Muscle layer of duodenum (tissue), 2 donors: ENCODE measurements around the gene TALDO1.
"Not testable (repeated sequence)": the region's sequence is repeated elsewhere in the genome, so short reads cannot be mapped to it uniquely, and the experiment has no call there.

Source experiments
- H3K27ac ChIP-seq: one replicate; pipeline ENCODE4 v1.7.0; 2013; ENCODE audit warnings: mild to moderate bottlenecking, low read length
- H3K27me3 ChIP-seq: one replicate; pipeline ENCODE4 v1.7.0; 2013; ENCODE audit warnings: low read depth, mild to moderate bottlenecking, control low read depth, low read length
- H3K36me3 ChIP-seq, 2 donors: one replicate each; pipeline ENCODE4 v1.7.0; 2013; ENCODE audit warnings: low read length in 2 of 2, control low read depth in 1 of 2, mild to moderate bottlenecking in 1 of 2; ENCODE audit not compliant: insufficient read depth in 2 of 2, control insufficient read depth in 1 of 2
- H3K4me1 ChIP-seq, 2 donors: one replicate each; pipeline ENCODE4 v1.7.0; 2013; ENCODE audit warnings: low read length in 2 of 2, mild to moderate bottlenecking in 2 of 2, control low read depth in 1 of 2, moderate library complexity in 1 of 2; ENCODE audit not compliant: insufficient read depth in 2 of 2, control insufficient read depth in 1 of 2
- H3K4me3 ChIP-seq, 2 donors: one replicate each; pipeline ENCODE4 v1.7.0; 2013; ENCODE audit warnings: low read length in 2 of 2, low read depth in 1 of 2, mild to moderate bottlenecking in 1 of 2
- H3K9me3 ChIP-seq, 2 donors: one replicate each; pipeline ENCODE4 v1.7.0; 2013; ENCODE audit warnings: low read length in 2 of 2, control low read depth in 1 of 2, mild to moderate bottlenecking in 1 of 2; ENCODE audit not compliant: control insufficient read depth in 1 of 2
- donor health status: healthy.

Gene TALDO1

DNA sequence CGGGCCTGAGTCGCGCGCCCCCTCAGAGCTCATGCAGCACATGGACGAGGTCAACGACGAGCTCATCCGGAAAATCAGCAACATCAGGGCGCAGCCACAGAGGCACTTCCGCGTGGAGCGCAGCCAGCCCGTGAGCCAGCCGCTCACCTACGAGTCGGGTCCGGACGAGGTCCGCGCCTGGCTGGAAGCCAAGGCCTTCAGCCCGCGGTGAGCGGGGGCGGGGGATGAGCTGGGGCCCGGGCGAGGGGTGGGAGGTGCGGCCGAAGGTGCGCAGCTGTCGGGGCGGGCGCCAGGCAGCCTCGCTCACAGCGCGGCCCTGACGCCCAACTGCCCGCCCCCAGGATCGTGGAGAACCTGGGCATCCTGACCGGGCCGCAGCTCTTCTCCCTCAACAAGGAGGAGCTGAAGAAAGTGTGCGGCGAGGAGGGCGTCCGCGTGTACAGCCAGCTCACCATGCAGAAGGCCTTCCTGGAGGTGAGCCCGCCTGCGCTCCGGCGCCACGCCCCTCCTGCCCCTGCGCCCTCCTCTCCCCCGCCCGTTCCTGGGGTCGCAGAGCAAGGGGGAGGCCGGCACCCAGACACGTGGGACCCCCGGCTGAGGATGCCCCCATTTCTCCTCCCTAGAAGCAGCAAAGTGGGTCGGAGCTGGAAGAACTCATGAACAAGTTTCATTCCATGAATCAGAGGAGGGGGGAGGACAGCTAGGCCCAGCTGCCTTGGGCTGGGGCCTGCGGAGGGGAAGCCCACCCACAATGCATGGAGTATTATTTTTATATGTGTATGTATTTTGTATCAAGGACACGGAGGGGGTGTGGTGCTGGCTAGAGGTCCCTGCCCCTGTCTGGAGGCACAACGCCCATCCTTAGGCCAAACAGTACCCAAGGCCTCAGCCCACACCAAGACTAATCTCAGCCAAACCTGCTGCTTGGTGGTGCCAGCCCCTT, 20.7 kb upstream of the TALDO1 start:
- H3K27ac ChIP-seq = no peak overlapping the region
- H3K4me1 ChIP-seq = peaks cover 0 to 50% of the 10 kb centered on the region in 2 donors
- H3K36me3 ChIP-seq = no peaks in the 10 kb centered on the region
- H3K4me3 ChIP-seq = peak overlapping the region in 1 of 2 donors; percentile 35
- H3K9me3 ChIP-seq = no peaks in the 10 kb centered on the region
- peaks cover 7% of the 10 kb centered on the region for H3K27me3 ChIP-seq

DNA sequence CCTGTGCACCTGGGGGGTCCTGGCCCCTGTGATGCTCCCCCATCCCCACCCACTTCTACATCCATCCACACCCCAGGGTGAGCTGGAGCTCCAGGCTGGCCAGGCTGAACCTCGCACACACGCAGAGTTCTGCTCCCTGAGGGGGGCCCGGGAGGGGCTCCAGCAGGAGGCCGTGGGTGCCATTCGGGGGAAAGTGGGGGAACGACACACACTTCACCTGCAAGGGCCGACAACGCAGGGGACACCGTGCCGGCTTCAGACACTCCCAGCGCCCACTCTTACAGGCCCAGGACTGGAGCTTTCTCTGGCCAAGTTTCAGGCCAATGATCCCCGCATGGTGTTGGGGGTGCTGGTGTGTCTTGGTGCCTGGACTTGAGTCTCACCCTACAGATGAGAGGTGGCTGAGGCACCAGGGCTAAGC, 20.0 kb upstream of the TALDO1 start:
- H3K4me1 ChIP-seq = peaks cover 0 to 42% of the 10 kb centered on the region in 2 donors
- H3K4me3 ChIP-seq = no peak overlapping the region
- peaks cover under 1% of the 10 kb centered on the region for H3K27me3 ChIP-seq
- peak overlapping the region; percentile 31 for H3K27ac ChIP-seq
- H3K9me3 ChIP-seq = no peaks in the 10 kb centered on the region
- H3K36me3 ChIP-seq = no peaks in the 10 kb centered on the region

DNA sequence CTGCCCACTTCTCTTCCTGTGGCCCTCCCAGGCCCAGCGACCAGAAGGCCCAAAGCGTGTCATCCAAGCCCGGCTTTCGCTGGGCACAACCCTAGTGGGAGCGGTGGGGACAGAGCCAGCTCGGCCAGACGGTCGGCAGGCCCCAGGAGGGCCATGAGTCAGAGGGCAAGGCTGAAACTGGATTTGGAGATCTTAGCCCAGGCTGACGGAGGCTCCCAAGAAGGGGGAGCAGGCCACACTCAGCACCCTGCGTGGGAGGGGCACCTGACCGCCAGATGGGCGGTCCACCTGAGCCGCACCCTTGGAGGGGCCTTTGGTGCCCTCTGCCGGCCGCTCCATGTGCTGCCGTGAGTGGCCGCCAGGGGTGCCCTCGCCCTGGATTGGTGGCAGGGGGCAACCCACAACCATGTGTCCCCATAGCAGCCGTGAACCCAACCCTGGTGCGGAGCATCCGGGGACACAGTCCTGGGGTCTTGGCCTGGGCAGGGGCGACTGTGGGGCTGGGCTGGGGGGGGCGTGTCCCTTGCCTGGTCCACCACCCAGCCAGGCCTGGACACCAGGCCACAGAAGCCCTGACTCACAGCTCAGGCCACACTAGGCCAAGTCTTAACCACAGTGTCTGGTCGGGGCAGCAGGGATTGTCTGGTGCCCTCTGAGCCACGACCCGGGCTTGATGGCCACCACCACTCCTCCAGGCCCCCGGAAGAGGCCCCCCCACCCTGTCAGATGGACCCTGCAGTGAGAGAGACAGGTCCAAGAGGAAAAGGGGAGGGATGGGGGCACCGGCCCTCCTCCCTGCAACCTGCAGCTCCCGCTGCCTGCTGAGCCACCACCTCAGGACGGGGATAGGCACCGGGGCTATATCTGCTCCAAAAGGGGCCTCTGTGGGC, 19.2 kb upstream of the TALDO1 start:
- peak overlapping the region in 1 of 2 donors; percentile 14 for H3K4me3 ChIP-seq
- H3K27me3 ChIP-seq = no peaks in the 10 kb centered on the region
- peak overlapping the region; percentile 31 for H3K27ac ChIP-seq
- H3K4me1 ChIP-seq = peaks cover 0 to 40% of the 10 kb centered on the region in 2 donors
- no peaks in the 10 kb centered on the region for H3K9me3 ChIP-seq
- H3K36me3 ChIP-seq = no peaks in the 10 kb centered on the region

DNA sequence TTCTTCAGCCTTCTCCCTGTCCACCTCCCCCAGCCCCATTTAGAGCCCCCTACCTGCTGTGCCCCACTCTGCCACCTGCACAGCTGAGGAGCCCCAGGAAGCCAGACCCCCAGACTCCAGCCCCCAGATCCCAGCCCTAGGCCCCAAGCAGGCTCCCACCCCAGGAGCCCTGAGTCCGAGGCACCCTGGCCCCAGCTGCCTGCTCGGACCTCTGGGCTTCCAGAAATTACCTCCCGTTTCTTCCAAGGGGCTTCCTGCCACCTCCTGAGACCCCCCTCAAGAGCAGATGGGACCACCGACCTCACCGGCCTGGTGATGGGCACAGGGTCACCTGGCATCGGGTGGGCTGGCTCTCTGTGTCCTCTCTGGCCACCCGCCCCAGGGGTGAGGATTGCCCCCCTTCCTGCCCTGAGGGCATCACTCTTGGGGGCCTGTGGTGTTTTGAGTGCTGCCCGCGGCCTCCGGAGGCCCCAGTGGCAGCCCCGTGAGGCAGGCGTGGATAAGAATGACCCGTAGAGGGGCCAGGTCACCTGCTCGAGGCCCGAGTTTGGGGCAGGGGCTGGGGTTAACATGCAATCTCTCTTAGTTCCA, 18.3 kb upstream of the TALDO1 start:
- Histone ChIP-seq H3K4me1 (peaks cover 0 to 40% of the 10 kb centered on the region in 2 donors), H3K9me3 (no peaks in the 10 kb centered on the region), H3K4me3 (no peak overlapping the region), H3K27me3 (no peaks in the 10 kb centered on the region), H3K27ac (no peak overlapping the region), H3K36me3 (no peaks in the 10 kb centered on the region)

DNA sequence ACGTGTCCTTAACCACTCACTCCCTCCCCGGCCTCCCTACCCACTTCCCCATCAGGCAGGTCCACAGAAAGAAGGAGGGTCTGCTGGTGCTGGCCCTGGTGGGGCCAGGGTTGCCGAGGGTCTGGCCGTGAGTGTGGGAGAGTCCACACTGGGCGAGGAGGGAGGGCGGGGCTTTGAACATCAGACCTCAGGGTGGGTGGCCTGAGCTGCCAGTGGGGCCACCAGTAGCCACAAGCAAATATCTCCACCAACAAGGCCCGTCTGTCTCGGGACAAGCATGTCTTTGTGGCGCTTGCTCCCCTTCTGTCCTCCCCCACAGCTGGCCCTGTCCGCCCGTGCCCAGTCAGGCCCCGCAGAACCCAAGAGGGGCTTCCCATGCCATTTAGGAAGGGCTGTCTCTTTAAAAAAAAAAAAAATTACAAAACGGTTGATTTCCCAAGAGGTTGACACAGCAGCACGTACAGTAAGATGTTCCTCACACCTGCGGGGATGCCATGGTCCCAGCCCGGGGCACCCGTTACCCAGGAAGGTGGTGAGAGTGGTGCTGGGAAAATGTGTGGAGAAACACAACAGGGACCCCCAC, 17.7 kb upstream of the TALDO1 start:
- no peaks in the 10 kb centered on the region for H3K9me3 ChIP-seq
- H3K4me1 ChIP-seq = peaks cover 0 to 40% of the 10 kb centered on the region in 2 donors
- H3K36me3 ChIP-seq = no peaks in the 10 kb centered on the region
- no peak overlapping the region for H3K4me3 ChIP-seq
- H3K27me3 ChIP-seq = no peaks in the 10 kb centered on the region
- H3K27ac ChIP-seq = no peak overlapping the region

DNA sequence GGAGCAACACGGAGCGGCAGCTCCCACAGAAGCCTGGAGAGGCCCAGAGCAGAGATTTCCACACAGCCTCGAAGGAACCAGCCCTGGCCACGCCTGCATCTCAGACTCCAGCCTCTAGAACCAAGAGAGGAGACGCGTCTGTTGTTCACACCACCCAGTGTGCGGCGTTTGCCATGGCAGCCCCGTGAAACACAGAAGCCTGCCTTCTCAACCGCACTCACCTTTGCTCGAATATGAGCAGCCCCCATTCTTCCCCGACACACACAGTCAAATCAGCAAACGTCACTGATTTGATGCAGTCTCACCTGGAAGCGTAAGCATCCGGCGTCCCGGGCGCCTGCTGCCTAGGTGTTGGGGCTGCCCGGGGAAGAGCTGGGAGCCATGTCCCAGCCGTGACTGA, 14.2 kb upstream of the TALDO1 start:
- no peaks in the 10 kb centered on the region for H3K9me3 ChIP-seq
- no peaks in the 10 kb centered on the region for H3K27me3 ChIP-seq
- no peak overlapping the region for H3K4me3 ChIP-seq
- H3K4me1 ChIP-seq = peaks cover 0 to 14% of the 10 kb centered on the region in 2 donors
- H3K36me3 ChIP-seq = no peaks in the 10 kb centered on the region
- H3K27ac ChIP-seq = no peak overlapping the region

DNA sequence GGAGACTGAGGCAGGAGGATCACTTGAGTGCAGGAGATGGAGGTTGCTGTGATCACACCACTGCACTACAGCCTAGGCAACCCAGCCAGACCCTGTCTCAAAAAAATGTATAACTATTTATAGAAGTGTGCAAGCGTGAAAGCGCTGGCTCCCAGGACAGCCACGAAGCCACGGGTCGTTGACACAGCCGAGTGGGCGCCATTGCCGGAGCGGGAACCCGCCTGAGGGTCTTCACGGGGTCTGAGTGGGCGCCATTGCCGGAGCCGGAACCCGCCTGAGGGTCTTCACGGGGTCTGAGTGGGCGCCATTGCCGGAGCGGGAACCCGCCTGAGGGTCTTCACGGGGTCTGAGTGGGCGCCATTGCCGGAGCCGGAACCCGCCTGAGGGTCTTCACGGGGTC, 12.7 kb upstream of the TALDO1 start:
- H3K36me3 ChIP-seq, H3K27me3 ChIP-seq, H3K27ac ChIP-seq, H3K9me3 ChIP-seq, H3K4me3 ChIP-seq, H3K4me1 ChIP-seq: not testable (repeated sequence)

DNA sequence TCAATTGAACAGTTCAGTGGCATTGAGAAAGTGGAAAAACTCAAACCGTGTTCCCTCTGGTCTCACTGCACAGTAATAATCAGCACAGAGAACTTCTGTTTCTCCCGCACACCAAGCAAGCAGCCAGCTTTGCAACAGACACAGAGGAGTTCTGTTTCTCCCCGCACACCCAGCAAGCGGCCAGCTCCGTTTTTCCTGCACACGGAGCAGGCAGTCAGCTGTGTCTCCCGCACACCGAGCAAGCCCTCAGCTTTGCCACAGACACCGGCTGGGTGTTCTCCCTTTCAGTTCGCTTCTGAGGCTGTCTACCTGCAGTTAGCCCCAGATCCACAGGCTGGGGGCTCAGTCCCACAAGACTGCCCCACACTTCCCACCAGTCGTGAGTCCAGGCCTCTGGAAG, 9.9 kb upstream of the TALDO1 start:
- Histone ChIP-seq H3K4me1 (no peaks in the 10 kb centered on the region), H3K27ac (no peak overlapping the region), H3K36me3 (no peaks in the 10 kb centered on the region), H3K27me3 (no peaks in the 10 kb centered on the region), H3K4me3 (no peak overlapping the region), H3K9me3 (no peaks in the 10 kb centered on the region)

DNA sequence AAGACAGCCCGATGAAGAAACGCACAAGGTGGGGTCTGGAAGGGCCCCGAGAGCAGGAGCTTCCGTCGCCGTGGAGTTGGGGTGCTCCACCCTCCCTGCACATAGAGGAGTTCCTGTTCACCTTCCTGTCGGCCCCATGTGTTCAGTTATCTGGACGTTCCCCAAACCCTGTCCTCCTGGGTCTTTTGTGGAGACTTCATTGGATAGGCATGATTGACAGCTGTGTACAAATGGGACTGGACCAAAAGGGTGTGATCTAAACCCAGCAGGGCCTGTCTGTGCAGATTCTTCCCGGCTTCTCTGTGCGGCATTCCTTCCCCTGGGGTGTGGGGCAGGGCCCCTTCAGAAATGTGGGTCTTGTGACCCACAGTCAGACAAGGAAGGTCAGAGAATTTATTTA, 9.4 kb upstream of the TALDO1 start:
- not testable (repeated sequence) for H3K27ac ChIP-seq, H3K4me3 ChIP-seq

DNA sequence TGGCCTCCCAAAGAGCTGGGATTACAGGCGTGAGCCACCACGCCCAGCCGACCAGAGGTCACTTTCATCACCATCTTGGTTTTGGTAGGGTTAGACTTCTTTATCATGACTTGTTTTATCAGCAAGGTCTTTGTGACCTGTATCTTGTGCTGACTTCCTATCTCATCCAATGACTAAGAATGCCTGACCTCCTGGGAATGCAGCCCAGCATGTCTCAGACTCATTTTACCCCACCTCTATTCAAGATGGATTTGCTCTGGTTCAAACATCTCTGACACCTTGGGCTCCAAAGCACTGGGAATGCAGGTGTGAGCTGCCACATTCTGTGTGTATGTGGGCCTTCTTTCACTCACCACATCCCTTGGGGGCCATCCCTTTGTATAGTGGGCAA, 5.1 kb upstream of the TALDO1 start:
- Histone ChIP-seq H3K4me3 (no peak overlapping the region), H3K4me1 (no peaks in the 10 kb centered on the region), H3K27ac (no peak overlapping the region), H3K9me3 (no peaks in the 10 kb centered on the region), H3K27me3 (no peaks in the 10 kb centered on the region), H3K36me3 (no peaks in the 10 kb centered on the region)

More for the DNA sequence above, 9.4 kb upstream of the TALDO1 start:
- H3K27me3 ChIP-seq, H3K9me3 ChIP-seq, H3K4me1 ChIP-seq, H3K36me3 ChIP-seq: not testable (repeated sequence)
